Nucleus accumbens (tissue), 56 donors: Measurements from ENCODE around the gene CLEC18C.
"Not testable (repeated sequence)": the region's sequence is repeated elsewhere in the genome, so short reads cannot be mapped to it uniquely, and the experiment has no call there.

ENCODE experiments used
- DNase-seq, 56 donors: peaks; one replicate each; lab custom pipeline; 2025; lab: John Stamatoyannopoulos, UW

CLEC18C gene

GRCh38 chr16:70173212-70173837, at the start of gene CLEC18C:
CLEC18C (plus strand) TSS chr16:70173787; CDS start chr16:70174279, 492 bp downstream.
- not testable (repeated sequence) for DNase-seq

GRCh38 chr16:70123822-70124221, 49.8 kb upstream of the CLEC18C start:
- not testable (repeated sequence) for DNase-seq

GRCh38 chr16:70126226-70126625, 47.4 kb upstream of the CLEC18C start:
- not testable (repeated sequence) for DNase-seq

- DNase-seq: not testable (repeated sequence)
These were observed 45.9 kb upstream of the CLEC18C start for GRCh38 chr16:70127706-70128105.

- not testable (repeated sequence) for DNase-seq
These were observed 44.7 kb upstream of the CLEC18C start for GRCh38 chr16:70128844-70129243.

- not testable (repeated sequence) for DNase-seq
These were observed 37.8 kb upstream of the CLEC18C start for GRCh38 chr16:70135796-70136195.

- DNase-seq: not testable (repeated sequence)
These were observed 37.0 kb upstream of the CLEC18C start for GRCh38 chr16:70136595-70136994.

- not testable (repeated sequence) for DNase-seq
These were observed 30.8 kb upstream of the CLEC18C start for GRCh38 chr16:70142739-70143138.

- DNase-seq: not testable (repeated sequence)
These were observed 30.2 kb upstream of the CLEC18C start for GRCh38 chr16:70143231-70143895.

GRCh38 chr16:70147853-70148252, 25.7 kb upstream of the CLEC18C start:
- not testable (repeated sequence) for DNase-seq

- DNase-seq: peak in 3 of 56 donors; percentile 5 to 20 (median 15)
These were observed 25.1 kb upstream of the CLEC18C start for GRCh38 chr16:70148453-70148852.

GRCh38 chr16:70149296-70149695, 24.3 kb upstream of the CLEC18C start:
- not testable (repeated sequence) for DNase-seq

- no peak for DNase-seq
These were observed 22.2 kb upstream of the CLEC18C start for GRCh38 chr16:70151391-70151790.

- DNase-seq: no peak
These were observed 21.6 kb upstream of the CLEC18C start for GRCh38 chr16:70151941-70152509.

- DNase-seq: no peak
These were observed 20.8 kb upstream of the CLEC18C start for GRCh38 chr16:70152578-70153302.

- DNase-seq: not testable (repeated sequence)
These were observed 18.9 kb upstream of the CLEC18C start for GRCh38 chr16:70154736-70155135.

GRCh38 chr16:70156207-70156978, 17.2 kb upstream of the CLEC18C start:
- DNase-seq: peak in 1 of 56 donors; percentile 23

- DNase-seq: no peak
These were observed 16.5 kb upstream of the CLEC18C start for GRCh38 chr16:70157105-70157476.

GRCh38 chr16:70157477-70158260, 15.9 kb upstream of the CLEC18C start:
- DNase-seq: no peak
